Keratinocyte (primary cell): ENCODE measurements around the gene RPS16.

Experiments
- EZH2 ChIP-seq: IDR thresholded peaks from one replicate; pipeline ENCODE4 v1.6.1; 2012; ENCODE audit warnings: inconsistent platforms, mild to moderate bottlenecking, low read length, moderate library complexity
- TF ChIP-seq, protein P1 (sequence below), 3 experiments: IDR thresholded peaks in 1 of 3; conservative IDR thresholded peaks in 1 of 3; optimal IDR thresholded peaks in 1 of 3; 2 replicates in 2 of 3; 3 replicates in 1 of 3; pipeline versions ENCODE3 to v1.5.1; 2011; ENCODE audit warnings: low read length in 3 of 3, mild to moderate bottlenecking in 3 of 3, moderate library complexity in 2 of 3, control low read depth in 1 of 3, inconsistent platforms in 1 of 3; ENCODE audit not compliant: insufficient read depth in 2 of 3; ENCODE audit errors: extremely low read depth in 1 of 3

GRCh38 chr19:39411081-39411831 is 24.5 kb downstream of the RPS16 start:
- TF ChIP-seq, protein P1, sequence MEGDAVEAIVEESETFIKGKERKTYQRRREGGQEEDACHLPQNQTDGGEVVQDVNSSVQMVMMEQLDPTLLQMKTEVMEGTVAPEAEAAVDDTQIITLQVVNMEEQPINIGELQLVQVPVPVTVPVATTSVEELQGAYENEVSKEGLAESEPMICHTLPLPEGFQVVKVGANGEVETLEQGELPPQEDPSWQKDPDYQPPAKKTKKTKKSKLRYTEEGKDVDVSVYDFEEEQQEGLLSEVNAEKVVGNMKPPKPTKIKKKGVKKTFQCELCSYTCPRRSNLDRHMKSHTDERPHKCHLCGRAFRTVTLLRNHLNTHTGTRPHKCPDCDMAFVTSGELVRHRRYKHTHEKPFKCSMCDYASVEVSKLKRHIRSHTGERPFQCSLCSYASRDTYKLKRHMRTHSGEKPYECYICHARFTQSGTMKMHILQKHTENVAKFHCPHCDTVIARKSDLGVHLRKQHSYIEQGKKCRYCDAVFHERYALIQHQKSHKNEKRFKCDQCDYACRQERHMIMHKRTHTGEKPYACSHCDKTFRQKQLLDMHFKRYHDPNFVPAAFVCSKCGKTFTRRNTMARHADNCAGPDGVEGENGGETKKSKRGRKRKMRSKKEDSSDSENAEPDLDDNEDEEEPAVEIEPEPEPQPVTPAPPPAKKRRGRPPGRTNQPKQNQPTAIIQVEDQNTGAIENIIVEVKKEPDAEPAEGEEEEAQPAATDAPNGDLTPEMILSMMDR (optimal IDR thresholded peaks at IDR 0.05 in 1 of 3, IDR thresholded peaks at IDR 0.05 in 1 of 3, conservative IDR thresholded peaks at IDR 0.05 in 1 of 3; ENCODE audit: extremely low read depth in 1 of 3, insufficient read depth in 2 of 3, low read length in 3 of 3), result no peak
- TF ChIP-seq EZH2, result no peak
